HAP-1 (cell line): ENCODE results near the gene RABGAP1L.
A peak's percentile ranks its signal among the peaks of the same experiment; 100 is the strongest.

ENCODE experiments used
- DNase-seq, 2 experiments: peaks; one replicate each; pipeline ENCODE4 v3.0.0-alpha.2; 2016 to 2020; ENCODE audit warnings: low spot score in 2 of 2
- H3K27me3 ChIP-seq: fragments of 250-450 bp; sonication (Bioruptor Pico); 2 replicates; pipeline ENCODE4 v1.5.1; 2020; ENCODE audit warnings: low read depth, mild to moderate bottlenecking, moderate library complexity
- H3K36me3 ChIP-seq: fragments of 250-450 bp; sonication (Bioruptor Pico); replicated peaks from 2 replicates; pipeline ENCODE4 v1.5.1; 2020; ENCODE audit warnings: mild to moderate bottlenecking
- H3K4me1 ChIP-seq: fragments of 250-450 bp; sonication (Bioruptor Pico); 2 replicates; pipeline ENCODE4 v1.5.1; 2020; ENCODE audit warnings: mild to moderate bottlenecking
- H3K4me3 ChIP-seq: fragments of 250-450 bp; sonication (Bioruptor Pico); 2 replicates; pipeline ENCODE4 v1.5.1; 2020; ENCODE audit warnings: mild to moderate bottlenecking, moderate library complexity
- H3K9me3 ChIP-seq: fragments of 250-450 bp; sonication (Bioruptor Pico); 2 replicates; pipeline ENCODE4 v1.5.1; 2020; ENCODE audit warnings: mild to moderate bottlenecking, moderate library complexity
- in situ Hi-C: fragments of 300-500 bp; cut with MboI; formaldehyde crosslinking; loops from 3 replicates; pipeline ENCODE4 v1.14.3; 2020; ENCODE audit warnings: low sequenced_read_pairs, inconsistent platforms, mixed read lengths

Gene RABGAP1L

GRCh38 chr1:174911606-174912005 is 752.3 kb downstream of the RABGAP1L start:
- no peaks in the 10 kb centered on the region for H3K9me3 ChIP-seq
- H3K27me3 ChIP-seq, result no peaks in the 10 kb centered on the region
- no peak overlapping the region for H3K4me3 ChIP-seq
- H3K4me1 ChIP-seq, result peaks cover 15% of the 10 kb centered on the region
- in situ Hi-C loops, result no loop called here
- no peaks in the 10 kb centered on the region for H3K36me3 ChIP-seq
- no peak for DNase-seq

GRCh38 chr1:174912264-174912663 is 752.9 kb downstream of the RABGAP1L start:
- Histone ChIP-seq H3K4me3 (no peak overlapping the region), H3K4me1 (peaks cover 15% of the 10 kb centered on the region), H3K36me3 (no peaks in the 10 kb centered on the region), H3K27me3 (no peaks in the 10 kb centered on the region), H3K9me3 (no peaks in the 10 kb centered on the region)
- in situ Hi-C loops, result no loop called here
- DNase-seq, result no peak

- H3K4me1 ChIP-seq, result peaks cover 15% of the 10 kb centered on the region
- in situ Hi-C loops, result no loop called here
- no peaks in the 10 kb centered on the region for H3K27me3 ChIP-seq
- H3K9me3 ChIP-seq, result no peaks in the 10 kb centered on the region
- peak in 1 of 2 experiments; percentile 25 for DNase-seq
- no peaks in the 10 kb centered on the region for H3K36me3 ChIP-seq
- no peak overlapping the region for H3K4me3 ChIP-seq
Observed at GRCh38 chr1:174913225-174913903, 754.0 kb downstream of the RABGAP1L start.

GRCh38 chr1:174914991-174915390 is 755.7 kb downstream of the RABGAP1L start:
- Histone ChIP-seq H3K36me3 (no peaks in the 10 kb centered on the region), H3K9me3 (no peaks in the 10 kb centered on the region), H3K4me1 (peaks cover 15% of the 10 kb centered on the region), H3K4me3 (no peak overlapping the region), H3K27me3 (no peaks in the 10 kb centered on the region)
- in situ Hi-C loops, result no loop called here
- no peak for DNase-seq

- no peak for DNase-seq
- no peak overlapping the region for H3K4me3 ChIP-seq
- H3K4me1 ChIP-seq, result peaks cover 15% of the 10 kb centered on the region
- in situ Hi-C loops, result no loop called here
- no peaks in the 10 kb centered on the region for H3K27me3 ChIP-seq
- H3K9me3 ChIP-seq, result no peaks in the 10 kb centered on the region
- no peaks in the 10 kb centered on the region for H3K36me3 ChIP-seq
Observed at GRCh38 chr1:174916846-174917245, 757.5 kb downstream of the RABGAP1L start.

GRCh38 chr1:174920093-174920492 is 760.8 kb downstream of the RABGAP1L start:
- Histone ChIP-seq H3K9me3 (no peaks in the 10 kb centered on the region), H3K36me3 (no peaks in the 10 kb centered on the region), H3K4me3 (no peak overlapping the region), H3K4me1 (0 out of 2 replicates have a peak, but pooled peaks cover 1% of the 10 kb centered on the region), H3K27me3 (no peaks in the 10 kb centered on the region)
- in situ Hi-C loops, result no loop called here
- no peak for DNase-seq

GRCh38 chr1:174922121-174922520 is 762.8 kb downstream of the RABGAP1L start:
- no peaks in the 10 kb centered on the region for H3K4me1 ChIP-seq
- no peaks in the 10 kb centered on the region for H3K27me3 ChIP-seq
- in situ Hi-C loops, result no loop called here

GRCh38 chr1:174923820-174924219 is 764.5 kb downstream of the RABGAP1L start:
- H3K4me1 ChIP-seq, result peaks cover 2% of the 10 kb centered on the region; the same call in 1 of the 2 replicates
- H3K4me3 ChIP-seq, result no peak overlapping the region
- in situ Hi-C loops, result no loop called here
- H3K36me3 ChIP-seq, result no peaks in the 10 kb centered on the region
- DNase-seq, result no peak
- H3K9me3 ChIP-seq, result no peaks in the 10 kb centered on the region
- H3K27me3 ChIP-seq, result no peaks in the 10 kb centered on the region

More at GRCh38 chr1:174922121-174922520, 762.8 kb downstream of the RABGAP1L start:
- Histone ChIP-seq H3K9me3 (no peaks in the 10 kb centered on the region), H3K36me3 (no peaks in the 10 kb centered on the region), H3K4me3 (no peak overlapping the region)
- no peak for DNase-seq

- Histone ChIP-seq H3K4me3 (no peak overlapping the region), H3K27me3 (no peaks in the 10 kb centered on the region), H3K9me3 (no peaks in the 10 kb centered on the region), H3K36me3 (no peaks in the 10 kb centered on the region), H3K4me1 (peaks cover 2% of the 10 kb centered on the region; the same call in 1 of the 2 replicates)
- in situ Hi-C loops, result no loop called here
- DNase-seq, result no peak
Observed at GRCh38 chr1:174928541-174928940, 769.2 kb downstream of the RABGAP1L start.

- H3K36me3 ChIP-seq, result no peaks in the 10 kb centered on the region
- H3K4me3 ChIP-seq, result no peak overlapping the region
- DNase-seq, result no peak
- no peaks in the 10 kb centered on the region for H3K9me3 ChIP-seq
- no peaks in the 10 kb centered on the region for H3K27me3 ChIP-seq
- peaks cover 2% of the 10 kb centered on the region; the same call in 1 of the 2 replicates for H3K4me1 ChIP-seq
- in situ Hi-C loops, result no loop called here
Observed at GRCh38 chr1:174931214-174931613, 771.9 kb downstream of the RABGAP1L start.

GRCh38 chr1:174932587-174932986 is 773.3 kb downstream of the RABGAP1L start:
- no peak for DNase-seq

GRCh38 chr1:174935961-174936727 is 776.8 kb downstream of the RABGAP1L start:
- in situ Hi-C loops, result no loop called here
- DNase-seq, result no peak
- H3K9me3 ChIP-seq, result no peaks in the 10 kb centered on the region

More at GRCh38 chr1:174932587-174932986, 773.3 kb downstream of the RABGAP1L start:
- no peaks in the 10 kb centered on the region for H3K27me3 ChIP-seq
- H3K4me1 ChIP-seq, result peaks cover 2% of the 10 kb centered on the region; the same call in 1 of the 2 replicates
- no peak overlapping the region for H3K4me3 ChIP-seq
- in situ Hi-C loops, result no loop called here
- H3K36me3 ChIP-seq, result no peaks in the 10 kb centered on the region
- no peaks in the 10 kb centered on the region for H3K9me3 ChIP-seq

GRCh38 chr1:174938281-174939007 is 779.1 kb downstream of the RABGAP1L start:
- Histone ChIP-seq H3K4me3 (no peak overlapping the region), H3K4me1 (no peaks in the 10 kb centered on the region; the same call in 1 of the 2 replicates), H3K9me3 (no peaks in the 10 kb centered on the region), H3K27me3 (no peaks in the 10 kb centered on the region), H3K36me3 (no peaks in the 10 kb centered on the region)
- in situ Hi-C loops, result no loop called here
- no peak for DNase-seq

More at GRCh38 chr1:174935961-174936727, 776.8 kb downstream of the RABGAP1L start:
- no peak overlapping the region for H3K4me3 ChIP-seq
- H3K36me3 ChIP-seq, result no peaks in the 10 kb centered on the region
- H3K27me3 ChIP-seq, result no peaks in the 10 kb centered on the region
- H3K4me1 ChIP-seq, result no peaks in the 10 kb centered on the region; the same call in 1 of the 2 replicates
